ENCODE data around the gene STAM2. TPM values are rescaled to one million over a fixed set of nuclear protein-coding genes. Genes with fewer than 3 reads are reported as not detected.

Gene STAM2
- total and polyA plus RNA-seq, 2 donors (not counting 3 experiments of a cell fraction or from before 2014, with no cell fraction given), result 10.1 to 27.5 TPM

DNA sequence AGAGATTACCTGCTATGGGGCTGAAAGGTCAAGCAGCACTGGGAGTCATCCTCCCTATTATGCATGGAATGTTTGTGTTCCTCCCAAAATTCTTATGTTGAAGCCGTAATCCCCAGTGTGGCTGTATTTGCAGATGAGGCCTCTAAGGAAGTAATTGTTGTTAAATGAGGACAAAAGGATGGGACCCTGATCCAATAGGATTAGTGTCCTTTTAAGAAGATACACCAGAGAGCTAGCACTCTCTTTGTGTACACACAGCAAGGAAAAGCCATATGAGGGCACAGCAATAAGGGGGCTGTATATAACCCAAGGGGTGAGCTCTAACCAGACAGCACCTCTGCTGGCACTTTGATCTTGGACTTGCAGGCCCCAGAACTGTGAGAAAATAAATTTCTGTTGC lies 18.3 kb downstream of the STAM2 start:
- peaks cover 28% of the 10 kb centered on the region for H3K79me2 ChIP-seq (ENCODE audit: control insufficient read depth, insufficient read depth, low read length)
- no peak overlapping the region for H2AFZ ChIP-seq (ENCODE audit: low read depth, low read length)
- H3K27ac ChIP-seq (ENCODE audit: insufficient read depth, low read depth, low read length), result no peak overlapping the region
- peaks cover 5% of the 10 kb centered on the region for H4K20me1 ChIP-seq (replicated peaks; ENCODE audit: control insufficient read depth, extremely low read depth, insufficient read depth, low read length)
- no peaks in the 10 kb centered on the region for H3K9me1 ChIP-seq (replicated peaks; ENCODE audit: control insufficient read depth, extremely low read depth, insufficient read depth, low read length)
- H3K4me3 ChIP-seq (replicated peaks in 1 of 3; ENCODE audit: insufficient read depth in 1 of 3, low read depth in 1 of 3, low read length in 3 of 3), result no peak overlapping the region
- H3K4me1 ChIP-seq (ENCODE audit: control insufficient read depth, extremely low read depth, insufficient read depth, low read length), result no peaks in the 10 kb centered on the region
- ChIA-PET CTCF (no interaction called here), POLR2A (no interaction called here)
- FAIRE-seq (no peak), DNase-seq (ENCODE audit: low read depth, low spot score) (no peak)
- intact Hi-C loops (cut with micrococcal nuclease) (no loop called here), dilution Hi-C loops (cut with MboI; ENCODE audit: extremely low pct_ligation_motif_present, low sequenced_read_pairs) (no loop called here)
- H3K27me3 ChIP-seq (ENCODE audit: control insufficient read depth in 2 of 2, insufficient read depth in 2 of 2, low read length in 2 of 2), result no peaks in the 10 kb centered on the region
- no peak for TF ChIP-seq JUN (IDR thresholded peaks at IDR 0.05; ENCODE audit: borderline replicate concordance, insufficient read depth, insufficient read length, low read depth)
- TF ChIP-seq POLR2A (IDR thresholded peaks at IDR 0.05; ENCODE audit: low read depth, low read length), result no peak
- no peak for TF ChIP-seq GATA2 (IDR thresholded peaks at IDR 0.05; ENCODE audit: insufficient read depth, insufficient read length, low read depth, low read length)
- TF ChIP-seq FOS (IDR thresholded peaks at IDR 0.05; ENCODE audit: borderline replicate concordance, insufficient read depth, low read length), result no peak
- no peak for TF ChIP-seq MYC (IDR thresholded peaks at IDR 0.05; ENCODE audit: low read depth, low read length)
- TF ChIP-seq EZH2 (IDR thresholded peaks at IDR 0.05; ENCODE audit: borderline replicate concordance, low read depth, low read length, severe bottlenecking), result no peak
- no peak for TF ChIP-seq POLR2AphosphoS5 (IDR thresholded peaks at IDR 0.05; ENCODE audit: insufficient read depth, low read depth, low read length)
- no peak for TF ChIP-seq CTCF (IDR thresholded peaks at IDR 0.05; ENCODE audit: extremely low read depth in 1 of 2, insufficient read depth in 1 of 2, low read depth in 1 of 2, low read length in 2 of 2)
- TF ChIP-seq, protein P1, sequence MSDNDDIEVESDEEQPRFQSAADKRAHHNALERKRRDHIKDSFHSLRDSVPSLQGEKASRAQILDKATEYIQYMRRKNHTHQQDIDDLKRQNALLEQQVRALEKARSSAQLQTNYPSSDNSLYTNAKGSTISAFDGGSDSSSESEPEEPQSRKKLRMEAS (IDR thresholded peaks at IDR 0.05; ENCODE audit: insufficient read depth, insufficient read length), result no peak
- no peak overlapping the region for H3K4me2 ChIP-seq (ENCODE audit: insufficient read depth, low read length)
- H3K9me3 ChIP-seq (replicated peaks; ENCODE audit: control insufficient read depth, insufficient read depth, low read length), result no peaks in the 10 kb centered on the region
- no TSS peak for BruUV-seq (replicated peaks)
- no peak overlapping the region for H3K9ac ChIP-seq (replicated peaks; ENCODE audit: extremely low read depth, insufficient read depth, low read length)
- H3K36me3 ChIP-seq (ENCODE audit: control insufficient read depth in 2 of 2, extremely low read depth in 1 of 2, insufficient read depth in 2 of 2, low read length in 2 of 2), result no peaks in the 10 kb centered on the region

All from endothelial cell of umbilical vein (primary cell).